ENCODE measurements around the gene APEH. TPM values are rescaled to one million over a fixed set of nuclear protein-coding genes. Genes with fewer than 3 reads are reported as not detected.

APEH gene
- total RNA-seq, 2 experiments from 2014 or later, result 186 to 189 TPM

GRCh38 chr3:49732597-49732996 lies 58.4 kb downstream of the APEH start:
- POLR2A ChIA-PET, result no interaction called here
- CTCF ChIA-PET, result no interaction called here

GRCh38 chr3:49733551-49733950 lies 59.4 kb downstream of the APEH start:
- POLR2A ChIA-PET, result no interaction called here
- CTCF ChIA-PET, result interaction anchor here (0.6 kb wide), 1 partner anchor 9 kb away, joined by 3 read pairs; no protein-coding TSS in a partner anchor

Other genes with a start within 250 kb of the APEH start
- gene NICN1, start 245.0 kb upstream of the APEH start, total RNA-seq, result 10 to 100 TPM; 10.9 to 11.0 TPM
- gene DAG1, start 204.1 kb upstream of the APEH start, total RNA-seq, result 10 to 100 TPM; 17.8 to 20.9 TPM
- under 1 TPM; 0.25 to 0.30 TPM for gene BSN, start 119.9 kb upstream of the APEH start, total RNA-seq
- 1 to 10 TPM; 4.1 to 4.2 TPM for gene MST1, start 15.1 kb downstream of the APEH start, total RNA-seq
- gene RNF123, start 15.2 kb downstream of the APEH start, total RNA-seq, result 10 to 100 TPM; 30.5 to 32.2 TPM
- gene AMIGO3, start 45.3 kb downstream of the APEH start, total RNA-seq, result under 1 TPM in 1 of 2 experiments, not detected in 1; 0.30 TPM
- 10 to 100 TPM; 50.7 to 51.8 TPM for gene GMPPB, start 49.6 kb downstream of the APEH start, total RNA-seq
- gene IP6K1, start 112.2 kb downstream of the APEH start, total RNA-seq, result 10 to 100 TPM; 38.5 to 40.5 TPM
- not detected for gene CDHR4, start 125.5 kb downstream of the APEH start, total RNA-seq
- 1 to 10 TPM; 1.5 to 2.1 TPM for gene INKA1, start 128.9 kb downstream of the APEH start, total RNA-seq
- 10 to 100 TPM; 41.9 to 42.2 TPM for gene UBA7, start 139.6 kb downstream of the APEH start, total RNA-seq
- 10 to 100 TPM; 22.5 to 23.5 TPM for gene TRAIP, start 182.2 kb downstream of the APEH start, total RNA-seq
- 1 to 10 TPM in 1 of 2 experiments, under 1 TPM in 1; 0.96 to 1.8 TPM for gene CAMKV, start 195.6 kb downstream of the APEH start, total RNA-seq
- gene MST1R, start 229.5 kb downstream of the APEH start, total RNA-seq, result under 1 TPM; 0.80 to 0.99 TPM